ENCODE measurements around the gene NCR1. TPM values are rescaled to one million over a fixed set of nuclear protein-coding genes. Genes with fewer than 3 reads are reported as not detected.
"Not testable (repeated sequence)": the region's sequence is repeated elsewhere in the genome, so short reads cannot be mapped to it uniquely, and the experiment has no call there.

The NCR1 gene
- total RNA-seq, 2 donors from 2014 or later: 0.34 TPM; not detected in 1

DNA sequence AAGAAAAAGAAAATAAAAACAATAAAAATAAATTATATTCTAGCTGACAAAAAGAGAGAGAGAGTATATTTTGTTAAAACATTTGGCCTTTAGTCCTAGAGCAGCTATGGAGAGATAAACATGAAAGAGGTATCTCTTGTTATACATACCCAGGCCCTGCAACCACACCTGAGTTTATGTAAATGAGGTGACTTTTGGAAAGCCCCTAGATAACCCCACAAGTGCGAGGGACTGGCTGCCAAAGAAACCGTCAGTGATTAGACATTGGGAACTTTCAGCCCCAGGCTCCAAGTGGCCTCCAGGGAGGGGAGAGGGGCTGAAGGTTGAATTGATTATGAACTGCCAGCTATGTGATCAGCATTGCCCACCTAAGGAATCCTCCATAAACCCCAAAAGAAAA lies 43.5 kb downstream of the NCR1 start:
- TF ChIP-seq POLR2A (IDR thresholded peaks at IDR 0.05) (no peak), POLR2AphosphoS5 (IDR thresholded peaks at IDR 0.05) (no peak)
- TF ChIP-seq, protein P1, sequence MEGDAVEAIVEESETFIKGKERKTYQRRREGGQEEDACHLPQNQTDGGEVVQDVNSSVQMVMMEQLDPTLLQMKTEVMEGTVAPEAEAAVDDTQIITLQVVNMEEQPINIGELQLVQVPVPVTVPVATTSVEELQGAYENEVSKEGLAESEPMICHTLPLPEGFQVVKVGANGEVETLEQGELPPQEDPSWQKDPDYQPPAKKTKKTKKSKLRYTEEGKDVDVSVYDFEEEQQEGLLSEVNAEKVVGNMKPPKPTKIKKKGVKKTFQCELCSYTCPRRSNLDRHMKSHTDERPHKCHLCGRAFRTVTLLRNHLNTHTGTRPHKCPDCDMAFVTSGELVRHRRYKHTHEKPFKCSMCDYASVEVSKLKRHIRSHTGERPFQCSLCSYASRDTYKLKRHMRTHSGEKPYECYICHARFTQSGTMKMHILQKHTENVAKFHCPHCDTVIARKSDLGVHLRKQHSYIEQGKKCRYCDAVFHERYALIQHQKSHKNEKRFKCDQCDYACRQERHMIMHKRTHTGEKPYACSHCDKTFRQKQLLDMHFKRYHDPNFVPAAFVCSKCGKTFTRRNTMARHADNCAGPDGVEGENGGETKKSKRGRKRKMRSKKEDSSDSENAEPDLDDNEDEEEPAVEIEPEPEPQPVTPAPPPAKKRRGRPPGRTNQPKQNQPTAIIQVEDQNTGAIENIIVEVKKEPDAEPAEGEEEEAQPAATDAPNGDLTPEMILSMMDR (IDR thresholded peaks at IDR 0.05): no peak
- H3K27ac ChIP-seq: no peak overlapping the region
- H3K4me1 ChIP-seq (replicated peaks): no peaks in the 10 kb centered on the region
- no peak overlapping the region for H3K4me3 ChIP-seq
- WGBS: 56% methylated on average over 2 of the region's 2 CpGs
- no peaks in the 10 kb centered on the region for H3K9me3 ChIP-seq
- no peak for DNase-seq (ENCODE audit: low spot score)
- intact Hi-C loops (cut with DNase I): no loop called here
- no peaks in the 10 kb centered on the region for H3K36me3 ChIP-seq
- H3K27me3 ChIP-seq (replicated peaks; ENCODE audit: insufficient read depth): no peaks in the 10 kb centered on the region

DNA sequence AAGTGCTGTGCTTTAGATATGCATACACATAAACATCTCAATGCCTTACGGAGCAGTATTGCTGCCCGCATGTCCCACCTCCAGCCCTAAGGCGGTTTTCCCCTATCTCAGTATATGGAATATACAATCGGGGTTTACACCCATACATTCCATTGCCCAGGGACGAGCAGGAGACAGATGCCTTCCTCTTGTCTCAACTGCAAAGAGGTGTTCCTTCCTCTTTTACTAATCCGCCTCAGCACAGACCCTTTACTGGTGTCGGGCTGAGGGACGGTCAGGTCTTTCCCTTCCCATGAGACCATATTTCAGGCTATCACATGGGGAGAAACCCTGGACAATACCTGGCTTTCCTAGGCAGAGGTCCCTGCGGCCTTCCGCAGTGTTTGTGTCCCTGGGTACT lies 44.6 kb downstream of the NCR1 start:
- H3K4me1 ChIP-seq (replicated peaks); H3K27me3 ChIP-seq (replicated peaks; ENCODE audit: insufficient read depth): not testable (repeated sequence)
- 63% methylated on average over 10 of the region's 10 CpGs for WGBS

DNA sequence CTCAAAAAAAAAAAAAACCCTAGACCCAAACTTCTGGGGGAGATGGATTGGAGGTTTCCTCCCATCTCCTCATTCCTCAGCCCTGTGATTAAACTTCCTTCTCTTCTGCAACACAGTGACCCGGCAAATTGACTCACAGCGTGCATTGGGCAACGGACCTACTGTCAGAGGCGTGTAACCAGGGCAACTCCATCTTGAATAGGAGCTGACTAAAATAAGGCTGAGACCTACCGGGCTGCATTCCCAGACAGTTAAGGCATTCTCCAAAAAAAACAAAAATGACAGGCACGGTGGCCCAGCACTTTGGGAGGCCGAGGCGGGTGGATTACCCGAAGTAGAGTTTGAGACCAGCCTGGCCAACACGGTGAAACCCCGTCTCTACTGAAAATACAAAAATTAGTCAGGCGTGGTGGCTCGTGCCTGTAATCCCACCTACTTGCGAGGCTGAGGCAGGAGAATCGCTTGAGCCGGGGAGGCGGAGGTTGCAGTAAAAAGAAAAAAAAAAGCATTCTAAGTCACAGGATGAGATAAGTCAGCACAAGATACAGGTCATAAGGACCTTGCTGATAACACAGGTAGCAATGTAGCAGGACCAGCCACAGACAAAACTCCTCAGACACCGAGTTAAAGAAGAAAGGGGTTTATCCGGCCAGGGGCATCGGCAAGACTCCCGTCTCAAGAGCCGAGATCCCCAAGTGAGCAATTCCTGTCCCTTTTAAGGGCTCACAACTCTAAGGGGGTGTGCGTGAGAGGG lies 46.8 kb downstream of the NCR1 start:
- Histone ChIP-seq H3K36me3 (no peaks in the 10 kb centered on the region), H3K4me1 (replicated peaks) (no peaks in the 10 kb centered on the region), H3K27ac (no peak overlapping the region), H3K4me3 (no peak overlapping the region), H3K27me3 (replicated peaks; ENCODE audit: insufficient read depth) (no peaks in the 10 kb centered on the region), H3K9me3 (no peaks in the 10 kb centered on the region)
- WGBS: 77% methylated on average over 23 of the region's 23 CpGs
- DNase-seq (ENCODE audit: low spot score): no peak
- intact Hi-C loops (cut with DNase I): no loop called here
- TF ChIP-seq POLR2AphosphoS5 (IDR thresholded peaks at IDR 0.05): no peak
- TF ChIP-seq POLR2A (IDR thresholded peaks at IDR 0.05): no peak
- TF ChIP-seq, protein P1 (IDR thresholded peaks at IDR 0.05): no peak

More for the DNA sequence above, 44.6 kb downstream of the NCR1 start:
- H3K36me3 ChIP-seq; H3K9me3 ChIP-seq; H3K27ac ChIP-seq; H3K4me3 ChIP-seq; DNase-seq (ENCODE audit: low spot score); intact Hi-C loops (cut with DNase I): not testable (repeated sequence)

DNA sequence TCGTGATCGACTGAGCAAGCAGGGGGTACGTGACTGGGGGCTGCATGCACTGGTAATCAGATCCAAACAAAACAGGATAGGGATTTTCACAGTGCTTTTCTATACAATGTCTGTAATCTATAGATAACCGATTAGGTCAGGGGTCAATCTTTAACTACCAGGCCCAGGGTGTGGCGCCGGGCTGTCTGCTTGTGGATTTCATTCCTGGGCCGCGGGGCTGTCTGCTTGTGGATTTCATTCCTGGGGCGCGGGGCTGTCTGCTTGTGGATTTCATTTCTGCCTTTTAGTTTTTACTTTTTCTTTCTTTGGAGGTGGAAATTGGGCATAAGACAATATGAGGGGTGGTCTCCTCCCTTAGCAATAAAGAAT lies 47.4 kb downstream of the NCR1 start:
- not testable (repeated sequence) for H3K27me3 ChIP-seq (replicated peaks; ENCODE audit: insufficient read depth); H3K4me1 ChIP-seq (replicated peaks)

DNA sequence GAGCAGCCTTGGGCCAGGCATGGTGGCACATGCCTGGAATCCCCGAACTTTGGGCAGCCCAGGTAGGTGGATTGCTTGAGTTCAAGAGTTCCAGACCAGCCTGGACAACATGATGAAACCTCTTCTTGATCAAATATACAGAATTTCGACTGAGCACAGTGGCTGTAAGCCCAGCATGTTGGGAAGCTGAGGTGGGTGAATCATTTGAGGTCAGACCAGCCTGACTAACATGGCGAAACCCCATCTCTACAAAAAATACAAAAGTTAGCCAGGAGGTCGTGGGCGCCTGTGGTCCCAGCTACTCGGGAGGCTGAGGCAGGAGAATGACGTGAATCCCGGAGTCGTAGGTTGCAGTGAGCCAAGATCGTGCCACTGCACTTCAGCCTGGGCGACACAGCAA lies 49.4 kb downstream of the NCR1 start:
- no peaks in the 10 kb centered on the region for H3K27me3 ChIP-seq (replicated peaks; ENCODE audit: insufficient read depth)
- 93% methylated on average over 11 of the region's 11 CpGs for WGBS
- TF ChIP-seq POLR2A (IDR thresholded peaks at IDR 0.05): no peak
- TF ChIP-seq POLR2AphosphoS5 (IDR thresholded peaks at IDR 0.05): no peak
- TF ChIP-seq, protein P1 (IDR thresholded peaks at IDR 0.05): no peak
- intact Hi-C loops (cut with DNase I): no loop called here
- no peak overlapping the region for H3K27ac ChIP-seq
- no peaks in the 10 kb centered on the region for H3K36me3 ChIP-seq
- H3K4me3 ChIP-seq: no peak overlapping the region
- H3K9me3 ChIP-seq: no peaks in the 10 kb centered on the region
- DNase-seq (ENCODE audit: low spot score): no peak
- no peaks in the 10 kb centered on the region for H3K4me1 ChIP-seq (replicated peaks)

More for the DNA sequence above, 47.4 kb downstream of the NCR1 start:
- intact Hi-C loops (cut with DNase I); DNase-seq (ENCODE audit: low spot score); H3K36me3 ChIP-seq; H3K4me3 ChIP-seq; H3K27ac ChIP-seq; H3K9me3 ChIP-seq: not testable (repeated sequence)
- WGBS: 88% methylated on average over 10 of the region's 10 CpGs

DNA sequence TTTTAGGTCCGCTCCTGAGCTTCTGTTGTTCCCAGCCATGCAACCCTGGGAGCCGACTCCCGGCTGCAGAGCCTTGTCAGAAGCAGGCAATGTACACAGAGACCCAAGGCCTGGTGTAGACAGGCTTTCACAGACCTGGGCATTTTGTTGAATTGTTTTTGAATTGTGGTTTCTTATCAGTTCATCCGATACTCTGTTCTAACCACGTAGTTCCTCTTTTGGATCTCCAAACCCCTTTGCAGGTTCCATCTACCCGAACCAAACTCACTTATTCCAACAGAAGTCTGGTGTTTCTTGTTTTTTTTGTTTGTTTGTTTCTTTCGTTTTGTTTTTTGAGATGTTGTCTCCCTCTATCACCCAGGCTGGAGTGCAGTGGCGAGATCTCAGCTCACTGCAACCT lies 53.9 kb downstream of the NCR1 start:
- no peaks in the 10 kb centered on the region for H3K27me3 ChIP-seq (replicated peaks; ENCODE audit: insufficient read depth)
- H3K4me3 ChIP-seq: no peak overlapping the region
- no peak for DNase-seq (ENCODE audit: low spot score)
- no peak overlapping the region for H3K27ac ChIP-seq
- WGBS: 48% methylated on average over 8 of the region's 8 CpGs
- H3K36me3 ChIP-seq: no peaks in the 10 kb centered on the region
- H3K9me3 ChIP-seq: no peaks in the 10 kb centered on the region
- no peak for TF ChIP-seq POLR2AphosphoS5 (IDR thresholded peaks at IDR 0.05)
- TF ChIP-seq, protein P1 (IDR thresholded peaks at IDR 0.05): no peak
- no peak for TF ChIP-seq POLR2A (IDR thresholded peaks at IDR 0.05)
- no peaks in the 10 kb centered on the region for H3K4me1 ChIP-seq (replicated peaks)
- intact Hi-C loops (cut with DNase I): no loop called here

Measured in prostate gland (tissue), 2 donors.